Keratinocyte (primary cell): ENCODE data around the gene NPFFR1. TPM values are rescaled to one million over a fixed set of nuclear protein-coding genes. Genes with fewer than 3 reads are reported as not detected.

Experiments
- DNase-seq: peaks from one replicate; pipeline ENCODE4 v3.0.0-alpha.2; 2011; ENCODE audit warnings: low read depth, missing footprints, low spot score
- FAIRE-seq: peaks from 2 replicates; lab custom pipeline; 2011; peaks lifted over from hg19 to GRCh38; lab: Jason Lieb, UNC
- H2AFZ ChIP-seq: 2 replicates; pipeline ENCODE4 v1.6.0; 2012; ENCODE audit warnings: low read length, control low read depth, inconsistent platforms; ENCODE audit not compliant: control insufficient read depth
- H3K27ac ChIP-seq: 2 replicates; pipeline ENCODE4 v1.5.1; 2011; ENCODE audit warnings: low read length; ENCODE audit not compliant: control insufficient read depth, insufficient read depth
- H3K27me3 ChIP-seq: 3 replicates; pipeline ENCODE4 v1.6.0; 2011; ENCODE audit warnings: low read length; ENCODE audit not compliant: control insufficient read depth, insufficient read depth; ENCODE audit errors: extremely low read depth
- H3K36me3 ChIP-seq, 2 experiments: 2 replicates in 1 of 2; 3 replicates in 1 of 2; pipeline ENCODE4 v1.5.1; 2011; ENCODE audit warnings: low read length in 2 of 2, mild to moderate bottlenecking in 1 of 2; ENCODE audit not compliant: control insufficient read depth in 2 of 2, insufficient read depth in 2 of 2; ENCODE audit errors: extremely low read depth in 1 of 2
- H3K4me1 ChIP-seq: 3 replicates; pipeline ENCODE4 v1.5.1; 2011; ENCODE audit warnings: low read length; ENCODE audit not compliant: control insufficient read depth, insufficient read depth; ENCODE audit errors: extremely low read depth
- H3K4me2 ChIP-seq: 3 replicates; pipeline ENCODE4 v1.6.0; 2011; ENCODE audit warnings: low read depth, low read length; ENCODE audit not compliant: control insufficient read depth, insufficient read depth; ENCODE audit errors: extremely low read depth
- H3K4me3 ChIP-seq, 3 experiments: fragments of 200-600 bp in 1 of 3; sonication (generic) in 1 of 3; 2 replicates in 2 of 3; 3 replicates in 1 of 3; pipeline ENCODE4 v1.5.1; 2011 to 2016; ENCODE audit warnings: low read length in 3 of 3, mild to moderate bottlenecking in 3 of 3, control low read depth in 2 of 3, inconsistent platforms in 1 of 3, low read depth in 1 of 3, mixed read lengths in 1 of 3, mixed run types in 1 of 3, moderate library complexity in 1 of 3; ENCODE audit not compliant: control insufficient read depth in 2 of 3, insufficient read depth in 2 of 3; ENCODE audit errors: extremely low read depth in 1 of 3
- H3K79me2 ChIP-seq: 2 replicates; pipeline ENCODE4 v1.6.0; 2012; ENCODE audit warnings: low read length; ENCODE audit not compliant: control insufficient read depth, insufficient read depth
- H3K9ac ChIP-seq: 3 replicates; pipeline ENCODE4 v1.6.0; 2011; ENCODE audit warnings: low read length; ENCODE audit not compliant: control insufficient read depth, insufficient read depth; ENCODE audit errors: extremely low read depth
- H3K9me1 ChIP-seq: 3 replicates; pipeline ENCODE4 v1.6.0; 2011; ENCODE audit warnings: low read length; ENCODE audit not compliant: control insufficient read depth, insufficient read depth; ENCODE audit errors: extremely low read depth
- H3K9me3 ChIP-seq: 2 replicates; pipeline ENCODE4 v1.5.1; 2012; ENCODE audit warnings: low read depth, low read length; ENCODE audit not compliant: control insufficient read depth
- H4K20me1 ChIP-seq: 3 replicates; pipeline ENCODE4 v1.6.0; 2011; ENCODE audit warnings: low read length; ENCODE audit not compliant: control insufficient read depth, insufficient read depth; ENCODE audit errors: extremely low read depth
- CTCF ChIP-seq, 3 experiments: IDR thresholded peaks in 1 of 3; conservative IDR thresholded peaks in 1 of 3; optimal IDR thresholded peaks in 1 of 3; 2 replicates in 2 of 3; 3 replicates in 1 of 3; pipeline versions ENCODE3 to v1.5.1; 2011; ENCODE audit warnings: low read length in 3 of 3, mild to moderate bottlenecking in 3 of 3, moderate library complexity in 2 of 3, control low read depth in 1 of 3, inconsistent platforms in 1 of 3; ENCODE audit not compliant: insufficient read depth in 2 of 3; ENCODE audit errors: extremely low read depth in 1 of 3
- EZH2 ChIP-seq: IDR thresholded peaks from one replicate; pipeline ENCODE4 v1.6.1; 2012; ENCODE audit warnings: inconsistent platforms, mild to moderate bottlenecking, low read length, moderate library complexity
- dilution Hi-C: fragments of 300-500 bp; cut with MboI; formaldehyde crosslinking; loops from one replicate; pipeline ENCODE4 v1.7.0; 2020; ENCODE audit warnings: low sequenced_read_pairs; ENCODE audit not compliant: extremely low pct_ligation_motif_present
- polyA plus RNA-seq, 5 experiments: library from polyadenylated mRNA; depleted of rRNA in 3 of 5; stranded (reverse) in 3 of 5; stranded (forward) in 1 of 5; unstranded in 1 of 5; fragments of >200 nt; gene quantifications; 1 replicate in 1 of 5; 2 replicates in 3 of 5; 3 replicates in 1 of 5; pipeline versions ENCODE4 v1.2.1 to v1.2.3, GENCODE V29; 2011 to 2012; ENCODE audit warnings: missing spikeins in 2 of 5, low read depth in 1 of 5, low replicate concordance in 1 of 5
- small RNA-seq, 3 experiments: library from RNA; depleted of rRNA; stranded (forward); fragments of <200 nt; gene quantifications; one replicate each; pipeline ENCODE3, GENCODE V24; 2012; ENCODE audit warnings: low read depth in 3 of 3, low replicate concordance in 1 of 3; ENCODE audit not compliant: insufficient read length in 3 of 3

Gene NPFFR1
- polyA plus RNA-seq, 1 donor (not counting 4 experiments of a cell fraction or from before 2014, with no cell fraction given): not detected

GRCh38 chr10:70198696-70199466 lies 84.9 kb downstream of the NPFFR1 start:
- no peak for FAIRE-seq
- H4K20me1 ChIP-seq: no peaks in the 10 kb centered on the region

More at GRCh38 chr10:70198696-70199466, 84.9 kb downstream of the NPFFR1 start:
- Histone ChIP-seq H3K27ac (no peak overlapping the region), H3K9ac (no peak overlapping the region), H3K4me3 (no peak overlapping the region), H3K9me3 (no peaks in the 10 kb centered on the region), H3K36me3 (peaks cover 16 to 25% of the 10 kb centered on the region in 2 experiments), H3K27me3 (no peaks in the 10 kb centered on the region), H3K4me1 (peaks cover 5% of the 10 kb centered on the region), H3K9me1 (no peaks in the 10 kb centered on the region), H2AFZ (no peak overlapping the region), H3K79me2 (no peaks in the 10 kb centered on the region), H3K4me2 (no peak overlapping the region)
- DNase-seq: no peak
- TF ChIP-seq CTCF (optimal IDR thresholded peaks at IDR 0.05 in 1 of 3, IDR thresholded peaks at IDR 0.05 in 1 of 3, conservative IDR thresholded peaks at IDR 0.05 in 1 of 3; ENCODE audit: extremely low read depth in 1 of 3, insufficient read depth in 2 of 3, low read length in 3 of 3) (no peak), EZH2 (no peak)
- dilution Hi-C loops: no loop called here

Small RNAs within 50 kb of the gene (small RNA-seq; reads per million reads assigned to genes)
- gene RPS25P9: 0 reads per million in 3 experiments

Other genes starting within 250 kb of the NPFFR1 start
- 9.0 to 20.8 TPM (median 11.6 TPM) in 3 replicates for gene MACROH2A2, start 231.2 kb downstream of the NPFFR1 start, polyA plus RNA-seq
- gene AIFM2, start 151.2 kb downstream of the NPFFR1 start, polyA plus RNA-seq: 1.3 to 2.4 TPM (median 1.8 TPM) in 3 replicates
- 9.6 to 15.2 TPM (median 9.9 TPM) in 3 replicates for gene TYSND1, start 137.3 kb downstream of the NPFFR1 start, polyA plus RNA-seq
- gene SAR1A, start 113.5 kb downstream of the NPFFR1 start, polyA plus RNA-seq: 71.4 to 109 TPM (median 80.2 TPM) in 3 replicates
- 201 to 324 TPM (median 203 TPM) in 3 replicates for gene PPA1, start 50.6 kb downstream of the NPFFR1 start, polyA plus RNA-seq
- gene LRRC20, start 98.6 kb upstream of the NPFFR1 start, polyA plus RNA-seq: 0.54 to 1.6 TPM (median 0.93 TPM) in 3 replicates
- 10.2 to 22.2 TPM (median 18.9 TPM) in 3 replicates for gene EIF4EBP2, start 120.1 kb upstream of the NPFFR1 start, polyA plus RNA-seq
- gene NODAL, start 157.7 kb upstream of the NPFFR1 start, polyA plus RNA-seq: 0.30 to 0.46 TPM (median 0.45 TPM) in 3 replicates
- gene PALD1, start 194.8 kb upstream of the NPFFR1 start, polyA plus RNA-seq: 0.72 to 1.4 TPM (median 0.83 TPM) in 3 replicates